ENCODE results near the gene KLF6.

GRCh38 chr10:3833046-3833445 lies 48.0 kb upstream of the KLF6 start:
- no peak for TF ChIP-seq EZH2 (IDR thresholded peaks at IDR 0.05; ENCODE audit: low read depth)
- no peak for TF ChIP-seq CTCF (conservative IDR thresholded peaks at IDR 0.05)
